Measurements from ENCODE around the gene KCTD11.

Gene KCTD11

GRCh38 chr17:7379134-7379533 is 27.2 kb downstream of the KCTD11 start:
- peaks cover 50% of the 10 kb centered on the region for H3K27me3 ChIP-seq (ENCODE audit: control insufficient read depth, insufficient read depth, low read length, poor library complexity, severe bottlenecking)
- 89 to 92% methylated on average over 2 of the region's 3 CpGs for WGBS, 2 experiments
- H3K27ac ChIP-seq (ENCODE audit: insufficient read depth, low read depth, low read length, poor library complexity, severe bottlenecking) = no peak overlapping the region
- H3K4me1 ChIP-seq (ENCODE audit: control insufficient read depth, insufficient read depth, low read length) = no peaks in the 10 kb centered on the region
- H3K36me3 ChIP-seq (ENCODE audit: control insufficient read depth, insufficient read depth, low read length) = no peaks in the 10 kb centered on the region
- H3K9me3 ChIP-seq (ENCODE audit: control insufficient read depth, low read length) = no peaks in the 10 kb centered on the region
- H3K4me3 ChIP-seq (ENCODE audit: insufficient read depth, low read depth, low read length) = no peak overlapping the region

GRCh38 chr17:7380321-7380720 is 28.4 kb downstream of the KCTD11 start:
- Histone ChIP-seq H3K9me3 (ENCODE audit: control insufficient read depth, low read length) (no peaks in the 10 kb centered on the region), H3K27me3 (ENCODE audit: control insufficient read depth, insufficient read depth, low read length, poor library complexity, severe bottlenecking) (peaks cover 57% of the 10 kb centered on the region), H3K27ac (ENCODE audit: insufficient read depth, low read depth, low read length, poor library complexity, severe bottlenecking) (no peak overlapping the region), H3K4me1 (ENCODE audit: control insufficient read depth, insufficient read depth, low read length) (peaks cover 4% of the 10 kb centered on the region), H3K36me3 (ENCODE audit: control insufficient read depth, insufficient read depth, low read length) (no peaks in the 10 kb centered on the region), H3K4me3 (ENCODE audit: insufficient read depth, low read depth, low read length) (peak overlapping the region; percentile 42)
- 85 to 86% methylated on average over 7 of the region's 7 CpGs for WGBS, 2 experiments

GRCh38 chr17:7380855-7381683 is 29.1 kb downstream of the KCTD11 start, which contains the start of gene TNK1:
Gene TNK1 (plus strand): TSS chr17:7381089. CDS start chr17:7382927, 1,838 bp downstream.
- peaks cover 57% of the 10 kb centered on the region for H3K27me3 ChIP-seq (ENCODE audit: control insufficient read depth, insufficient read depth, low read length, poor library complexity, severe bottlenecking)
- 4% methylated on average over 48 to 52 of the region's 52 CpGs for WGBS, 2 experiments
- peak within 1 kb of the TSS; percentile 42 for H3K4me3 ChIP-seq (ENCODE audit: insufficient read depth, low read depth, low read length)
- H3K9me3 ChIP-seq (ENCODE audit: control insufficient read depth, low read length) = no peaks in the 10 kb centered on the region
- H3K27ac ChIP-seq (ENCODE audit: insufficient read depth, low read depth, low read length, poor library complexity, severe bottlenecking) = no peak within 1 kb of the TSS
- peaks cover 4% of the 10 kb centered on the region for H3K4me1 ChIP-seq (ENCODE audit: control insufficient read depth, insufficient read depth, low read length)
- no peaks in the 10 kb centered on the region for H3K36me3 ChIP-seq (ENCODE audit: control insufficient read depth, insufficient read depth, low read length)

GRCh38 chr17:7382901-7383300 is 30.9 kb downstream of the KCTD11 start:
- 89% methylated on average over 10 of the region's 10 CpGs for WGBS, 2 experiments
- Histone ChIP-seq H3K9me3 (ENCODE audit: control insufficient read depth, low read length) (no peaks in the 10 kb centered on the region), H3K27ac (ENCODE audit: insufficient read depth, low read depth, low read length, poor library complexity, severe bottlenecking) (no peak overlapping the region), H3K4me3 (ENCODE audit: insufficient read depth, low read depth, low read length) (no peak overlapping the region), H3K4me1 (ENCODE audit: control insufficient read depth, insufficient read depth, low read length) (peaks cover 4% of the 10 kb centered on the region), H3K27me3 (ENCODE audit: control insufficient read depth, insufficient read depth, low read length, poor library complexity, severe bottlenecking) (peaks cover 57% of the 10 kb centered on the region), H3K36me3 (ENCODE audit: control insufficient read depth, insufficient read depth, low read length) (no peaks in the 10 kb centered on the region)

GRCh38 chr17:7383371-7383741 is 31.4 kb downstream of the KCTD11 start:
- Histone ChIP-seq H3K27me3 (ENCODE audit: control insufficient read depth, insufficient read depth, low read length, poor library complexity, severe bottlenecking) (peaks cover 57% of the 10 kb centered on the region), H3K4me3 (ENCODE audit: insufficient read depth, low read depth, low read length) (no peak overlapping the region), H3K4me1 (ENCODE audit: control insufficient read depth, insufficient read depth, low read length) (peaks cover 4% of the 10 kb centered on the region), H3K36me3 (ENCODE audit: control insufficient read depth, insufficient read depth, low read length) (no peaks in the 10 kb centered on the region), H3K9me3 (ENCODE audit: control insufficient read depth, low read length) (no peaks in the 10 kb centered on the region), H3K27ac (ENCODE audit: insufficient read depth, low read depth, low read length, poor library complexity, severe bottlenecking) (no peak overlapping the region)
- 90 to 91% methylated on average over 11 of the region's 11 CpGs for WGBS, 2 experiments

- H3K36me3 ChIP-seq (ENCODE audit: control insufficient read depth, insufficient read depth, low read length) = no peaks in the 10 kb centered on the region
- H3K4me3 ChIP-seq (ENCODE audit: insufficient read depth, low read depth, low read length) = peak overlapping the region; percentile 42
- H3K4me1 ChIP-seq (ENCODE audit: control insufficient read depth, insufficient read depth, low read length) = peaks cover 4% of the 10 kb centered on the region
- H3K27me3 ChIP-seq (ENCODE audit: control insufficient read depth, insufficient read depth, low read length, poor library complexity, severe bottlenecking) = peaks cover 57% of the 10 kb centered on the region
- 17 to 18% methylated on average over 65 of the region's 65 CpGs for WGBS, 2 experiments
- no peaks in the 10 kb centered on the region for H3K9me3 ChIP-seq (ENCODE audit: control insufficient read depth, low read length)
- no peak overlapping the region for H3K27ac ChIP-seq (ENCODE audit: insufficient read depth, low read depth, low read length, poor library complexity, severe bottlenecking)
Measured at GRCh38 chr17:7383742-7384488, 32.0 kb downstream of the KCTD11 start.

GRCh38 chr17:7384489-7385081 is 32.6 kb downstream of the KCTD11 start:
- Histone ChIP-seq H3K4me3 (ENCODE audit: insufficient read depth, low read depth, low read length) (peak overlapping the region; percentile 42), H3K27me3 (ENCODE audit: control insufficient read depth, insufficient read depth, low read length, poor library complexity, severe bottlenecking) (peaks cover 53% of the 10 kb centered on the region)

GRCh38 chr17:7388856-7389255 is 36.9 kb downstream of the KCTD11 start:
- peaks cover 4% of the 10 kb centered on the region for H3K4me1 ChIP-seq (ENCODE audit: control insufficient read depth, insufficient read depth, low read length)
- peaks cover 6% of the 10 kb centered on the region for H3K36me3 ChIP-seq (ENCODE audit: control insufficient read depth, insufficient read depth, low read length)
- no peaks in the 10 kb centered on the region for H3K9me3 ChIP-seq (ENCODE audit: control insufficient read depth, low read length)
- H3K27me3 ChIP-seq (ENCODE audit: control insufficient read depth, insufficient read depth, low read length, poor library complexity, severe bottlenecking) = peaks cover 10% of the 10 kb centered on the region
- H3K4me3 ChIP-seq (ENCODE audit: insufficient read depth, low read depth, low read length) = no peak overlapping the region
- H3K27ac ChIP-seq (ENCODE audit: insufficient read depth, low read depth, low read length, poor library complexity, severe bottlenecking) = no peak overlapping the region
- 95 to 96% methylated on average over 10 of the region's 10 CpGs for WGBS, 2 experiments

More at GRCh38 chr17:7384489-7385081, 32.6 kb downstream of the KCTD11 start:
- WGBS, 2 experiments = 55 to 57% methylated on average over 23 of the region's 23 CpGs
- Histone ChIP-seq H3K27ac (ENCODE audit: insufficient read depth, low read depth, low read length, poor library complexity, severe bottlenecking) (no peak overlapping the region), H3K4me1 (ENCODE audit: control insufficient read depth, insufficient read depth, low read length) (peaks cover 4% of the 10 kb centered on the region), H3K36me3 (ENCODE audit: control insufficient read depth, insufficient read depth, low read length) (no peaks in the 10 kb centered on the region), H3K9me3 (ENCODE audit: control insufficient read depth, low read length) (no peaks in the 10 kb centered on the region)

- no peaks in the 10 kb centered on the region for H3K27me3 ChIP-seq (ENCODE audit: control insufficient read depth, insufficient read depth, low read length, poor library complexity, severe bottlenecking)
- H3K4me1 ChIP-seq (ENCODE audit: control insufficient read depth, insufficient read depth, low read length) = no peaks in the 10 kb centered on the region
- peaks cover 6% of the 10 kb centered on the region for H3K36me3 ChIP-seq (ENCODE audit: control insufficient read depth, insufficient read depth, low read length)
- 77 to 80% methylated on average over 18 to 19 of the region's 19 CpGs for WGBS, 2 experiments
- no peak overlapping the region for H3K27ac ChIP-seq (ENCODE audit: insufficient read depth, low read depth, low read length, poor library complexity, severe bottlenecking)
- H3K9me3 ChIP-seq (ENCODE audit: control insufficient read depth, low read length) = no peaks in the 10 kb centered on the region
- H3K4me3 ChIP-seq (ENCODE audit: insufficient read depth, low read depth, low read length) = no peak overlapping the region
Measured at GRCh38 chr17:7389924-7390910, 38.3 kb downstream of the KCTD11 start.

Measured in ectodermal cell (in vitro differentiated cells).